HG02840 (cell line): ENCODE measurements around the gene CYP3A4.
"Not testable (repeated sequence)": the region's sequence is repeated elsewhere in the genome, so short reads cannot be mapped to it uniquely, and the experiment has no call there.

Experiments
- ATAC-seq: cut with Tn5 transposase; IDR thresholded peaks from one replicate; pipeline ENCODE4 v1.9.1; 2021; ENCODE audit warnings: mild to moderate bottlenecking, moderate library complexity, moderate number of reproducible peaks; ENCODE audit not compliant: unreplicated experiment, low FRiP score

The CYP3A4 gene

GRCh38 chr7:99730238-99730810 is 53.7 kb downstream of the CYP3A4 start:
- no peak for ATAC-seq

- ATAC-seq = no peak
Observed at GRCh38 chr7:99729486-99730237, 54.3 kb downstream of the CYP3A4 start.

- no peak for ATAC-seq
Observed at GRCh38 chr7:99728615-99729014, 55.4 kb downstream of the CYP3A4 start.

- ATAC-seq = not testable (repeated sequence)
Observed at GRCh38 chr7:99723201-99723600, 60.8 kb downstream of the CYP3A4 start.

GRCh38 chr7:99720800-99721595 is 63.0 kb downstream of the CYP3A4 start:
- no peak for ATAC-seq

GRCh38 chr7:99719996-99720769 is 63.8 kb downstream of the CYP3A4 start:
- no peak for ATAC-seq

GRCh38 chr7:99713995-99714570 is 69.9 kb downstream of the CYP3A4 start:
- no peak for ATAC-seq

GRCh38 chr7:99709838-99710578 is 74.0 kb downstream of the CYP3A4 start:
- no peak for ATAC-seq

GRCh38 chr7:99709260-99709659 is 74.7 kb downstream of the CYP3A4 start:
- no peak for ATAC-seq

GRCh38 chr7:99707096-99707495 is 76.9 kb downstream of the CYP3A4 start:
- ATAC-seq = no peak
